ENCODE measurements around the gene CTTN.

GRCh38 chr11:70463478-70464255, 65.3 kb downstream of the CTTN start:
- no peak for TF ChIP-seq POLR2A (IDR thresholded peaks at IDR 0.05; ENCODE audit: low read length)
- TF ChIP-seq GATA1 (IDR thresholded peaks at IDR 0.05; ENCODE audit: low read depth, low read length): no peak
